PFSK-1 (cell line): ENCODE measurements around the gene MKI67.

Source experiments
- FOXP2 ChIP-seq: optimal IDR thresholded peaks from 2 replicates; pipeline ENCODE3; 2011; ENCODE audit warnings: borderline replicate concordance, control low read depth, inconsistent platforms; ENCODE audit not compliant: insufficient read depth; ENCODE audit errors: extremely low read length, extremely low read depth
- POLR2AphosphoS5 ChIP-seq: IDR thresholded peaks from 2 replicates; pipeline ENCODE4 v1.6.1; 2012; ENCODE audit warnings: low read depth, mild to moderate bottlenecking, control low read depth, low read length, moderate library complexity
- REST ChIP-seq, 2 experiments: IDR thresholded peaks; 2 replicates each; pipeline versions ENCODE4 v1.6.1 to v1.8.0; 2011 to 2012; ENCODE audit warnings: low read depth in 2 of 2, low read length in 2 of 2, control low read depth in 1 of 2, inconsistent platforms in 1 of 2, mild to moderate bottlenecking in 1 of 2, moderate library complexity in 1 of 2; ENCODE audit not compliant: insufficient read depth in 1 of 2
- SIN3A ChIP-seq: IDR thresholded peaks from 2 replicates; pipeline ENCODE4 v1.6.1; 2012; ENCODE audit warnings: mild to moderate bottlenecking, low read length, moderate library complexity, borderline replicate concordance; ENCODE audit not compliant: insufficient read depth
- TAF1 ChIP-seq: IDR thresholded peaks from 2 replicates; pipeline ENCODE4 v1.6.1; 2012; ENCODE audit warnings: low read length, control low read depth, borderline replicate concordance; ENCODE audit not compliant: insufficient read depth

GRCh38 chr10:128091636-128092210 lies 34.5 kb downstream of the MKI67 start:
- TF ChIP-seq TAF1, result no peak
- TF ChIP-seq SIN3A, result no peak
- TF ChIP-seq REST (IDR thresholded peaks at IDR 0.05; ENCODE audit: insufficient read depth in 1 of 2, low read depth in 2 of 2, low read length in 2 of 2), result no peak
- no peak for TF ChIP-seq FOXP2
- TF ChIP-seq POLR2AphosphoS5, result no peak
